Smooth muscle cell (in vitro differentiated cells): ENCODE measurements around the gene CDK4. TPM values are rescaled to one million over a fixed set of nuclear protein-coding genes. Genes with fewer than 3 reads are reported as not detected.

Experiments used
- DNase-seq: peaks from one replicate; lab custom pipeline; 2025; ENCODE audit not compliant: unreplicated experiment; lab: John Stamatoyannopoulos, UW
- H2AFZ ChIP-seq: fragments of 200-600 bp; sonication (generic); 2 replicates; pipeline ENCODE4 v1.6.0; 2016; ENCODE audit warnings: antibody characterized with exemption, low read depth, mild to moderate bottlenecking
- H3F3A ChIP-seq: fragments of 200-600 bp; sonication (generic); 2 replicates; pipeline ENCODE4 v1.6.0; 2017; ENCODE audit warnings: antibody characterized with exemption, low read depth
- H3K27ac ChIP-seq: fragments of 200-600 bp; sonication (generic); 2 replicates; pipeline ENCODE4 v1.5.1; 2016; ENCODE audit warnings: low read depth, mild to moderate bottlenecking
- H3K27me3 ChIP-seq: fragments of 200-600 bp; sonication (generic); 2 replicates; pipeline ENCODE4 v1.6.1; 2016; ENCODE audit warnings: low read depth, mild to moderate bottlenecking
- H3K36me3 ChIP-seq: fragments of 200-600 bp; sonication (generic); 2 replicates; pipeline ENCODE4 v1.5.1; 2016; ENCODE audit warnings: low read depth
- H3K4me1 ChIP-seq: fragments of 200-600 bp; sonication (generic); 2 replicates; pipeline ENCODE4 v1.5.1; 2016; ENCODE audit warnings: low read depth
- H3K4me2 ChIP-seq: fragments of 200-600 bp; sonication (generic); 2 replicates; pipeline ENCODE4 v1.6.0; 2016; ENCODE audit warnings: mild to moderate bottlenecking
- H3K4me3 ChIP-seq: fragments of 200-600 bp; sonication (generic); 2 replicates; pipeline ENCODE4 v1.5.1; 2016; ENCODE audit warnings: mild to moderate bottlenecking
- H3K79me2 ChIP-seq: fragments of 200-600 bp; sonication (generic); 2 replicates; pipeline ENCODE4 v1.6.0; 2016; ENCODE audit warnings: low read depth, mild to moderate bottlenecking
- H3K9ac ChIP-seq: fragments of 200-600 bp; sonication (generic); 2 replicates; pipeline ENCODE4 v1.6.0; 2016; ENCODE audit warnings: low read depth
- H3K9me3 ChIP-seq: fragments of 200-600 bp; sonication (generic); replicated peaks from 2 replicates; pipeline ENCODE4 v1.5.1; 2016; ENCODE audit warnings: low read depth
- H4K20me1 ChIP-seq: fragments of 200-600 bp; sonication (generic); 2 replicates; pipeline ENCODE4 v1.6.0; 2016; ENCODE audit warnings: low read depth
- WGBS: methylation state at CpG from one replicate; pipeline ENCODE4 v1.1.7; 2016; ENCODE audit warnings: low lambda C conversion rate; 5-methylcytosine and 5-hydroxymethylcytosine counted together
- polyA plus RNA-seq: library from polyadenylated mRNA; unstranded; fragments of >200 nt; fragmentation: Nextera tagmentation; extraction: Ambion mirVana; gene quantifications from 2 replicates; pipeline ENCODE4 v1.2.1, GENCODE V29; 2016
- total RNA-seq: library from RNA; depleted of rRNA; stranded (reverse); fragments of >200 nt; gene quantifications from 2 replicates; pipeline ENCODE4 v1.2.3, GENCODE V29; 2014
- TF ChIP-seq, protein P1 (sequence below): fragments of 200-600 bp; sonication (generic); IDR thresholded peaks from 2 replicates; pipeline ENCODE4 v1.5.1; 2017; ENCODE audit warnings: borderline replicate concordance, mild to moderate bottlenecking, antibody characterized with exemption; ENCODE audit not compliant: insufficient read depth, poor library complexity, severe bottlenecking

The CDK4 gene
- total and polyA plus RNA-seq, 2 experiments from 2014 or later: 144 to 235 TPM

- H3K9ac ChIP-seq: no peak overlapping the region
- H3K4me3 ChIP-seq: no peak overlapping the region
- no peaks in the 10 kb centered on the region for H3K79me2 ChIP-seq
- no peak overlapping the region for H2AFZ ChIP-seq
- no peak overlapping the region for H3K27ac ChIP-seq
- TF ChIP-seq, protein P1, sequence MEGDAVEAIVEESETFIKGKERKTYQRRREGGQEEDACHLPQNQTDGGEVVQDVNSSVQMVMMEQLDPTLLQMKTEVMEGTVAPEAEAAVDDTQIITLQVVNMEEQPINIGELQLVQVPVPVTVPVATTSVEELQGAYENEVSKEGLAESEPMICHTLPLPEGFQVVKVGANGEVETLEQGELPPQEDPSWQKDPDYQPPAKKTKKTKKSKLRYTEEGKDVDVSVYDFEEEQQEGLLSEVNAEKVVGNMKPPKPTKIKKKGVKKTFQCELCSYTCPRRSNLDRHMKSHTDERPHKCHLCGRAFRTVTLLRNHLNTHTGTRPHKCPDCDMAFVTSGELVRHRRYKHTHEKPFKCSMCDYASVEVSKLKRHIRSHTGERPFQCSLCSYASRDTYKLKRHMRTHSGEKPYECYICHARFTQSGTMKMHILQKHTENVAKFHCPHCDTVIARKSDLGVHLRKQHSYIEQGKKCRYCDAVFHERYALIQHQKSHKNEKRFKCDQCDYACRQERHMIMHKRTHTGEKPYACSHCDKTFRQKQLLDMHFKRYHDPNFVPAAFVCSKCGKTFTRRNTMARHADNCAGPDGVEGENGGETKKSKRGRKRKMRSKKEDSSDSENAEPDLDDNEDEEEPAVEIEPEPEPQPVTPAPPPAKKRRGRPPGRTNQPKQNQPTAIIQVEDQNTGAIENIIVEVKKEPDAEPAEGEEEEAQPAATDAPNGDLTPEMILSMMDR: no peak
- H3K36me3 ChIP-seq: no peaks in the 10 kb centered on the region
- 78% methylated on average over 19 of the region's 19 CpGs for WGBS
- H3K27me3 ChIP-seq: peaks cover 99% of the 10 kb centered on the region
- H3K9me3 ChIP-seq: no peaks in the 10 kb centered on the region
- H3K4me1 ChIP-seq: peaks cover 7% of the 10 kb centered on the region
- H3K4me2 ChIP-seq: no peak overlapping the region
- DNase-seq: no peak
- no peaks in the 10 kb centered on the region for H3F3A ChIP-seq
- no peaks in the 10 kb centered on the region for H4K20me1 ChIP-seq
Measured at GRCh38 chr12:57731411-57732080, 20.6 kb downstream of the CDK4 start.

- Histone ChIP-seq H3K27me3 (peaks cover 98% of the 10 kb centered on the region), H3K9me3 (no peaks in the 10 kb centered on the region), H3K4me1 (peaks cover 4% of the 10 kb centered on the region), H3K9ac (no peak overlapping the region), H3F3A (no peaks in the 10 kb centered on the region), H4K20me1 (no peaks in the 10 kb centered on the region), H3K27ac (no peak overlapping the region), H3K36me3 (no peaks in the 10 kb centered on the region), H3K4me3 (no peak overlapping the region), H3K79me2 (no peaks in the 10 kb centered on the region), H2AFZ (no peak overlapping the region), H3K4me2 (no peak overlapping the region)
- 81% methylated on average over 13 of the region's 13 CpGs for WGBS
- TF ChIP-seq, protein P1: no peak
- DNase-seq: no peak
Measured at GRCh38 chr12:57730336-57731067, 21.6 kb downstream of the CDK4 start.

DNA sequence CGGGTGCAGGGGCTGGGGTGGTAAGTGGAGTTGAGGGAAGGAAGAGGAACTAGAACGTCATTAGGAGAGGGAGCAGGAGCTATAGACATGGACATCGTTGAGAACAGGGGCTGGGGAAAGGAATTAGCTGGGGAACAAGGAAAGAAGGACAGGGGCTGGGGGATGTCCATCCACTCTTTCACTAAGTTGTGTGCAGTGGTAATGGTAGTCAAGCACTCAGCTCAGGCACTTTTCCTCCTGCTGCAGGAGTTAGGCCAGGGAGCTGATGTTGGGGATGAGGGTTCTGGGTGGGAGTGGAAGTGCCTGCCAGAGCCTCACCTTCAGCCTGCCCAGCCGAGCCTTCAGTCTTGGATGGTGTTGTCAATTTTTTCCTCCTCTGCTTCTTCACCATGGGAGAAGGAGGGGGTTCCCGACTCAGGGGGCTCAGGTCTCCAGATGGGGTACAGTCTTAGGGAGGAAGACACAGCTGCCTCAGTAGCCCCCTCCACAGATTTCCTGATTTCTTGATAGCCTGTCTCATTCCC, 22.7 kb downstream of the CDK4 start:
- H4K20me1 ChIP-seq: no peaks in the 10 kb centered on the region
- DNase-seq: no peak
- TF ChIP-seq, protein P1: no peak
- no peak overlapping the region for H2AFZ ChIP-seq
- H3F3A ChIP-seq: no peaks in the 10 kb centered on the region
- WGBS: 76% methylated on average over 5 of the region's 5 CpGs
- no peaks in the 10 kb centered on the region for H3K36me3 ChIP-seq
- no peak overlapping the region for H3K4me2 ChIP-seq
- H3K4me1 ChIP-seq: peaks cover 3% of the 10 kb centered on the region
- H3K4me3 ChIP-seq: no peak overlapping the region
- H3K9me3 ChIP-seq: no peaks in the 10 kb centered on the region
- no peak overlapping the region for H3K9ac ChIP-seq
- H3K27me3 ChIP-seq: peaks cover 96% of the 10 kb centered on the region
- H3K79me2 ChIP-seq: no peaks in the 10 kb centered on the region
- H3K27ac ChIP-seq: no peak overlapping the region
